AML-193 (cell line): ENCODE data around the gene COL27A1.

Experiments
- DNase-seq, 2 experiments: peaks; one replicate each; lab custom pipeline; 2025; lab: John Stamatoyannopoulos, UW

Gene COL27A1

GRCh38 chr9:114149765-114150340 lies 5.5 kb upstream of the COL27A1 start:
- no peak for DNase-seq

DNA sequence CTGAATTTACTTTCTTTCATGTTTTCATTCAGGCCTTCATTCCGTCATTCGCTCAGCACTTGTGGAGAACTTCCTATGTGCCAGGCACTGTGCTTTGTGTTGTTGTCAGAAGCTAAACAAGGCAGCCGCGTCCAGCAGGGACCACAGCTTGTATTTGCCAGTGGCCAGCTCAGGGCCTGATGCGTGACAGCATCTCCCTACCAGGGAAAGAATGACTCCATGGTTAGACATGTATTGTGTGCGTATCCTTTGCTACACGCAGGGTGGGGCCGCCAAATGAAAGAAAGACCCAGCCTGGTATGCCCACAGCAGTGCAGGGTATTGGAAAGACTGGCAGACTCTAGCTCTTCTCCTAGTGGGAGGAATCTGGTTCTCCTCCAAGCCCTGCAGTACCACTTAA lies 4.7 kb upstream of the COL27A1 start:
- DNase-seq = no peak

DNA sequence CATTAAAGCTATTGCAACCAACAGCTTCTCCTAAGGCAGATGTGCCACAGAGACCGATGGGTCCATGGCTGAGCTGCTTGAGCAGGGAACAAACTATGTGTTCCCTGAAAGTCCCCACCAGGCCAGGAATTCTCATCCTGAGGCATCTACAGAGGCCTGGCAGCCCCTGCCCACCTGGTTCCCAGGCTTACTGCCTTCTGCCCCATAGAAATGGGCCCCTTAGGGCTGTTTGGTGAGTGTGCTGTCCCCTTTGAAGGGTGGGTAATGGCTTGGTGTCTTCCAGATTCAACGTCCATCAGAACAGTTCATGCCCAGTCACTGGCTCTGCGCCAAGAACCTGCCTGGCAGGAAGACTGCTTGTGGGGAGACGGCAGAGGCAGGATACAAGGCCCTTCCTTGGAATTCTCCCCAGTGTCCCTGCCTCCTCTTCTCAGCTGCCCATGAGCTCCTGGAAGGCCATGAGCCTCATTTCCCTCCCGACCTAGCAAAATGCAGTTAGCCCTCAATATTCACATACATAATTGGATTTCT lies 3.8 kb upstream of the COL27A1 start:
- no peak for DNase-seq

DNA sequence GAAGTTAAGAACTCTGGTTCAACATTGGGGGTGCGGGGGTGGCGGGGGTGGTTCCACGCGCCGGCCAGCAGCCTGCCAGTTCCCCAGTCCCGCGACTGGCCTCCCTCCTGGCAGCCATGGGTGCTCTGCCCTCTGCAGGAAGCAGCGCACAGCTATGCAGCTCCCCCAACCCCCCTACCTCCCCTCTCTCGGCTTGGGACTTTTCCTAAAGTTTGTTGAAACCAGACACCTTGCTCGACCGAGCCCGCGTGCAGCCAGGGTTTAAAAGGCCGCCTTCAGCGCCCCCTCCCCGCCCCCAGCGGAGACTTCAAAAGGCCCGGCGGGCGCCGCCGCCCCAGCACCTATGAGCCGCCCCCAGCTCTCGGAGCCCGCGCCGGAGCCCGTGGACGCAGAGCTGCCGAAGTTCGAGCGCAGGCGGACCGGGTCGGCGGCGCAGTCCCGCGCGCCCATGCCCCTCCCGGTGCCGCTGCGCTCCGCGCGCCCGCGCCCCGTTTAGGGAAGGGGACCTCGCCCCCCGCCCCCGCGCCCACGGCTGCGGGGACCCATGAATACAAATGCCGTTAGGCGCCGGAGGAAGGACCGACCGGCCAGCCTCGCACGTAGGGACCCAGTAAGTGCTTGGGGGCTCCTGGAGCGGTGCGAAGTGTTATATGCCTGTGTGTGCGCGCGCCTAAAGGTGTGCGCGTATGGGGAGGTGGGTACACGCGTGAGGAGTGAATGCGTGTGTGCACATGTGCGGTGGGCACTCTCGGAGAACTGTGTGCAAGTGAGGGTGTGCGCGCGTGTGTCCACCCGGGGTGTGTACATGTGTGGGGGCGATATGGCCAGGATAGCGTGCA lies 1.4 kb upstream of the COL27A1 start:
- DNase-seq = no peak

DNA sequence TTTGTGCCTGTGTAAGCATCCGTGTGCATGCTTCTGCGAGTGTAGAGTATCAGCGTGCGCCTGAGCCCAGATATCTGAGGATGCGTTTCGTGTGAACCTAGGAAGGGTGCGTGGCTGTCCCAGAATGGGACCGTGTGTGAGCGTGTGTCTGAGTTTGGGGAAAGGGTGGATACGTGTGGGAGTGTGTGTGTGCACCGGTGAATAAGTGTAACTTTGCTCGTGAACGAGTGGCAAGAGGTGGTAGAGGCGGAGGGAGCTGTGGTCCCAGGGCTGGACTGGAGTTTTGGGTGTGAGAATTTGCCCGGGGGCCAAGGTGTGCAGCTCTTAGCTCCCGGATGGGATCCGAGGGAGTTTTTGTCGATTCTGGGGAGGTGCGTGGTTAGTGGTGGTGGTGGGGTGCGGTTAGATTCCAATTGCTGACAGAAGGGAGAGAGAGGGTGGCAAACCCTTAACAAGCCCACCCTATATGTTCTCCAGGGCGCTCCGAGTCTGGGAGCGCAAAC lies 686 bp upstream of the COL27A1 start:
- no peak for DNase-seq

- no peak for DNase-seq
Measured at GRCh38 chr9:114155995-114156656, 789 bp downstream of the COL27A1 start.

DNA sequence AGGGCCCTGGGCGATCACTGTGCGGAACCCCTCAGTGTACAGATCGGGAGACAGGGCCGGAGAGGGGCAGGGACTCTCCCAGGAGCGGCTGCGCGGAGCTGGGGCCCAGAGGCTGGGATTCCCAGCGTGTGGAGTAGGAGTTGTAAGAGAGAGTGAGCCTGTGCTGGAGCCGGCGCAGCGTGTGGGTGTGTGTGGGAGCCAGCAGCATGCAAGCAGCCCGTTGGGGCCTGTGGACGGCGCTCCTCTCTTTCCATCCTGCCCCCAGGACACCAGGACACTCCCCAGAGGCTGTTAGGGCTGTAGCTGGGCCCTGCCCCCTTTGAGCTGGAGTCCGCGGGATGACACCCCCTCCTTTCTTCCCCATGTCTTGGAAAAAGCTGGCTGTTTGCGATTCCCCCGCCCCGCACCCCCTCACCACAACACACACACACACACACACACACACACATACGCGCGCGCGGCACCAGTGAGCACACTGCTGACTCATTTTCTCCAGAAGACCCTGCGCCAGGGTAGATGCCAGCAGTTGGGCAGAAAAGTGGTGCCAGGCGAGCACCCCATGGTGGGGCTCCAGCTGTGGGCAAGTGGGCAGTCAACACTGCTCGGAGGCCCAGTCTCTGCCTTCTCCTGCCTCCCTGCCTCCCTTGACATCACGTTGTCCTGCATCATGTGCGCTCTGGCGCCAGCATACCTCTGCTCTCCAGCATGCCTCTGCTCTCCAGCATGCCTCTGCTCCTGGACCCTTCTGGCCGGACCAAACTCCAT lies 1.5 kb downstream of the COL27A1 start:
- no peak for DNase-seq

GRCh38 chr9:114157516-114158176 lies 2.3 kb downstream of the COL27A1 start:
- DNase-seq = no peak

DNA sequence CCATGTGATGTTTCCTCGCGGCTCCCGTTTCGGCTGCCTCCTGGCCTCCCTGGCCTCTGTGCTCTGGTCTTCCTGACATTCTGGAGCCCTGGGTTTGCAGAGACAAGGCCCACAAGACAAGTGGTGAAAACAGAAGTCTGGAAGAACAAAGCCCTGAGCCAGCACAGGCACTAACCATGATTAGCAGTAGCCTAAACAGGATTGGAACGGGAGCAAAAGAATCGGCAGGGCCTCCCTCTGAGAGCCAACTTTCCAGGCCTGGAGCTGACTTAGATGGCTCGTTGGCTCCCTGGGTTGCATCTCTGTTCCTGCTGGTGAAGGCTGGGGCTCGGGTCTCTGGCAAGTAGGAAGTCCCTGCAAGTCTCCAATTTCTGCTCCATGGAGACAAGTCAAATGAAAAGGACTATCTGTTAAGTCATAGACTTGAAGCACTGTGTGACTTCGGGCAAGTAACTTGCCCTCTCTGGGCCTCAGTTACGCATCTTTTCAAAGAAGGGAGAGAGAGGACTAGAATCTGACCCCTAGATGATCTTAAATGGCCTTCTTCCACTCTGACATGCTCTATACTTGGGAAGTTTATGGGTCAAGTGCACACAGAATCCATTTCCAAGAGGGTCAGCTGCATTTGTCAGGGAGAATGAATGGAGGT lies 3.3 kb downstream of the COL27A1 start:
- DNase-seq = no peak

GRCh38 chr9:114159691-114160090 lies 4.4 kb downstream of the COL27A1 start:
- DNase-seq = no peak

GRCh38 chr9:114161513-114161912 lies 6.2 kb downstream of the COL27A1 start:
- no peak for DNase-seq

DNA sequence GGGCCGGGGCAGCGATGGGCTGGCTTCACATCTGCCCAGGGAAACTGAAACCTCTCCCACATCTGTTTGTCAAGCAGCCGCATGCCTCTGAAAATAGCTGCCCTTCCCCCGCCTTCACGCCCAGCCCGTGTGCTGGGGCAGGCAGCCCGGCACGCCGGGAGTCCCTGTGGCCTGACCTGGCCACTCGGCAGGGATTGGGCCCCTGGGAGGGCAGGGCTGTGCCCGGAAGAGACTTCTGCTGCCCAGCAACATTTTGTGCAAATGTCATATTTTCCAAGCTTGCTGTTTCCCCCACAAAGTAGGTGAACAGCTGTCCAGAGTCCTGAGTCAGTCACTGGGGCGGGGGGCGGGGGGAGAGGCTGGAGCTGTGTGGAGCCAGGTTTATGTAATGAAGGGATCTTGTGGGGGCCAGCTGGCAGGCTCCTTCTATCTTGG lies 8.2 kb downstream of the COL27A1 start:
- no peak for DNase-seq

DNA sequence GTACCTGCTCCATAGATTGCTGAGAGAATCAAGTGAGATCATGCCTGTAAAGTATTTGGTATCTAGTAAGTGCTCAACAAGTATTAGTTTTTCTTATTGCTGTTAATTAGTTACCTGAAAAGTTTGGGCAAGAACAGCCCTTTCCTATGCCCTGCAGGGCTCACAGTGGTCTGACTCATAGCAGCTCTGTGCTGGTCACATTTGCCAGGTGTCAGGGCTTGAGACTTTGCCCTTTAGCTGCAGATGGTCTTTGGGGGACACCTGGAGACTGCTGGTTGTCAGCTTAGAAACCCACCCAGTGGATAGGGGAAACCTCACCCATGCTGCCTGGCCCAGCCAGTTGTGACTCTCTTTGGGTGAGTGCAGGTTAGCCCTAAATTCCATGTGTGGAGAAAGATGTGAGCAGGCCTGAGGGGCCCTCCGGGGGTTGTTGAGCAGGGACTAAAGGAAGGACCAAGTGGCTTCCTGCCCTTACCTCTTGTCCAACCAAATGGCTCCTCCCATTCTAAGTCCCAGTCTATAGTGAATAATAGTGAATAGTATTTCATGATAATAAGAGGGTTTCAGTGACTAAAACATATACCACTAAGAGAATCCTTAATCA lies 9.0 kb downstream of the COL27A1 start:
- DNase-seq = no peak

DNA sequence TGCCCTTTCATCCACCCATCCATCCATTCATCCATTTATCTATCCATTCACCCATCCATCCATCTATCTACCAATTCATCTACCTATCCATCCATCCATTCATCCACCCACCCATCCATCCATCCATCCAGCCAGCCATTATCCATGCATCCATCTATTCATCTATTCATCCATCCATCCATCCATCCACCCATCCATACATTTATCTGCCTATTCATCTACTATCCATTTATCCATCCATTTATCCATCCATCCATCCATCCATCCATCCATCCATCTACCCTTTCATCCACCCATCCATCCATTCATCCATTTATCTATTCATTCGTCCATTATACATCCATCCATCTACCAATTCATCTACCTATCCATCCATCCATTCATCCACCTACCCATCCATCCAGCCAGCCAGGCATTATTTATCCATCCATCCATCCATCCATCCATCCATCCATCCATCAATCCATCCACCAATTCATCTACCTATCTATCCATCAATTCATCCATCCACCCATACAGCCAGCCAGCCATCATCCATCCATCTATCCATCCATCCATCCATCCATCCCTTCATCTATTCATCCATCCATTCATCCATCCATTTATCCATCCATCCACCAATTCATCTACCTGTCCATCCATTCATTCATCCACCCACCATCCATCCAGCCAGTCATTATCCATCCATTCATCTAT lies 10.2 kb downstream of the COL27A1 start:
- no peak for DNase-seq

GRCh38 chr9:114166103-114166470 lies 10.8 kb downstream of the COL27A1 start:
- no peak for DNase-seq

DNA sequence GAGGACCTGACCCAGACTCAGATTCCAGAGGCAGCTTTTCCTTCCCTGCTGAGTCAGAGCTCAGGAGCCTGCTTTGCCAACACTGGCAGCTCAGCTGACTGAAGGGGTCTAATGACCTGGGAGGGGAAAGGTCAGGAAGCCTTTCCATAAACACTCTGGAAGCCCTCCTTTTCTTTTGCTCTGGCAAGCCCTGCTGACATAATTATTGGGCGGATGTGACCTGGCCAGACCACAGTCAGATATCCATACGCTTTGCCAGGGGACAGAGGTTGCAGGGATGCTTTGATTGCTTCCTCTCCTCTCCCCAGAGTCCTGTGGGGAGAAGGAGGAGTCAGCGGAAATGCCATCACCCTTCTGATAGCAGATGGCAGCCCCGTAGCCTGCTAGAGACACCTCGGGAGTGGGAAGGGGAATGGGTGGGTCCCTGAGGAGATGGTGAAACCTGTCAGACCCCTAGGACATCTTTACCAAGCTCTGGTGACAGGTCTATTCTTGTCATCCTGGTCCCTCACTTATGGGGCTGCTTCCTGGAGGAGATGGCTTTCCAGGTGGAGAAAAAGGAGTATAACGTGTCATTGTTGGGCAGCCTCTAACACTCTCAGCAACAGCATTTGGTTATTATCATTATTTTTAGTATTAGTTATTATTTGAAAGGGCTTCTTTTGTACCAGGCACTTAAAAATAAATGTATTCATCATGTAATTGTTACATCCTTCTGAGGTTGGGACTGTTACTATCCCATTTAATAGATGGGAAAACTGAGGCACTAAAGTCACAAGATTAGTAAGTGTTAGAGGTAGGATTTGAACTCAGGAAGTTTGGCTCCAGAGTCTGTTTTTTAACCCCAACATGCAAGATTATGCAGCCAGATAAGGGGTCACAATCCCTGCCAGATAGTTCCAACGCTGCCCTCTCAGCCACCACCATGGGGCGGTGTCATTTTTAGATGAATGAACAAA lies 11.6 kb downstream of the COL27A1 start:
- DNase-seq = no peak

GRCh38 chr9:114167591-114168091 lies 12.3 kb downstream of the COL27A1 start:
- DNase-seq = no peak

GRCh38 chr9:114168281-114169028 lies 13.1 kb downstream of the COL27A1 start:
- DNase-seq = no peak
